HG02840 (cell line): Measurements from ENCODE around the gene GAPVD1.
"Not testable (repeated sequence)": the region's sequence is repeated elsewhere in the genome, so short reads cannot be mapped to it uniquely, and the experiment has no call there.

ENCODE experiments used
- ATAC-seq: cut with Tn5 transposase; IDR thresholded peaks from one replicate; pipeline ENCODE4 v1.9.1; 2021; ENCODE audit warnings: mild to moderate bottlenecking, moderate library complexity, moderate number of reproducible peaks; ENCODE audit not compliant: unreplicated experiment, low FRiP score

Gene GAPVD1, protein sequence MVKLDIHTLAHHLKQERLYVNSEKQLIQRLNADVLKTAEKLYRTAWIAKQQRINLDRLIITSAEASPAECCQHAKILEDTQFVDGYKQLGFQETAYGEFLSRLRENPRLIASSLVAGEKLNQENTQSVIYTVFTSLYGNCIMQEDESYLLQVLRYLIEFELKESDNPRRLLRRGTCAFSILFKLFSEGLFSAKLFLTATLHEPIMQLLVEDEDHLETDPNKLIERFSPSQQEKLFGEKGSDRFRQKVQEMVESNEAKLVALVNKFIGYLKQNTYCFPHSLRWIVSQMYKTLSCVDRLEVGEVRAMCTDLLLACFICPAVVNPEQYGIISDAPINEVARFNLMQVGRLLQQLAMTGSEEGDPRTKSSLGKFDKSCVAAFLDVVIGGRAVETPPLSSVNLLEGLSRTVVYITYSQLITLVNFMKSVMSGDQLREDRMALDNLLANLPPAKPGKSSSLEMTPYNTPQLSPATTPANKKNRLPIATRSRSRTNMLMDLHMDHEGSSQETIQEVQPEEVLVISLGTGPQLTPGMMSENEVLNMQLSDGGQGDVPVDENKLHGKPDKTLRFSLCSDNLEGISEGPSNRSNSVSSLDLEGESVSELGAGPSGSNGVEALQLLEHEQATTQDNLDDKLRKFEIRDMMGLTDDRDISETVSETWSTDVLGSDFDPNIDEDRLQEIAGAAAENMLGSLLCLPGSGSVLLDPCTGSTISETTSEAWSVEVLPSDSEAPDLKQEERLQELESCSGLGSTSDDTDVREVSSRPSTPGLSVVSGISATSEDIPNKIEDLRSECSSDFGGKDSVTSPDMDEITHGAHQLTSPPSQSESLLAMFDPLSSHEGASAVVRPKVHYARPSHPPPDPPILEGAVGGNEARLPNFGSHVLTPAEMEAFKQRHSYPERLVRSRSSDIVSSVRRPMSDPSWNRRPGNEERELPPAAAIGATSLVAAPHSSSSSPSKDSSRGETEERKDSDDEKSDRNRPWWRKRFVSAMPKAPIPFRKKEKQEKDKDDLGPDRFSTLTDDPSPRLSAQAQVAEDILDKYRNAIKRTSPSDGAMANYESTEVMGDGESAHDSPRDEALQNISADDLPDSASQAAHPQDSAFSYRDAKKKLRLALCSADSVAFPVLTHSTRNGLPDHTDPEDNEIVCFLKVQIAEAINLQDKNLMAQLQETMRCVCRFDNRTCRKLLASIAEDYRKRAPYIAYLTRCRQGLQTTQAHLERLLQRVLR (N-terminal part only)

DNA sequence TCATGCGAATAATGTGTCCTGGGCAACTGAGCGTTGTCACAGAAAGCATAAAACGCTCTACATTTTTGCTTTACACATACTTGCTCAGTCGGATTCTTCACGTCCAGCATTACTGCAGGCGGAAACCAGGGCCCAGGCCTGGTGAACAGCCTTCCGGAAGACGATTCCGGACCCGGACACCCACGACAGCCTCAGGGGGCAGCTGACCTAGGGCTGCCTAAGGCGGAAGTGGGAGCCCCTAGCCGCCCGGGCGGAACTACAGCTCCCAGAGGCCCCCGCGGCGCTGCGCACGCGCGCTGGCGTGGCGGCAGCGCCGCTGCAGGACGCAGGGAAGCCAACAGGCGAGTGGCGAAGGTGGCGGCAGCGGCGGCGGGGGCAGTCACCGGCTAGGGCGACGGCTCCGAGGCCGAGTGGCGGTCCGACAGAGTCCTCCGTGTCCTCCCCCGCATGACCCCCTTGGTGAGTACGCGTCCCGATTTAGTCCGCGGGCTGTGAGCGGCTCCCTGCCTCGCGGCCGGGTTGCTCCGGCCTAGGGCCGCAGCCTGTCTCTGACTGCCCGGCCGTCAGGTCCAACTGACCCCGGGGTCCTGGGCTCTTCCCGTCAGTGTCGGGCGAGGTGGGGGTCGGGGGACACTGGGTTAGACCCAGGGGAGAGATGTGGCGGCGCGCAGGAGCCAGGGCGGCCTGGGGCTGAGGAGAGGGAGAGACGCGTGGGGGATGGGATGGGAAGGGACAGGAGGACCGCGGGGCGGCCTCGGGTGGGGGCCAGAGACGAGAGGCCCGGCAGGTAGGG, at the start of gene GAPVD1:
Gene GAPVD1, plus strand, starts transcription at position 326 of the 793 bp plus-strand sequence. CDS start 37,096 bp downstream, outside the sequence.
- peak; percentile 93 for ATAC-seq

DNA sequence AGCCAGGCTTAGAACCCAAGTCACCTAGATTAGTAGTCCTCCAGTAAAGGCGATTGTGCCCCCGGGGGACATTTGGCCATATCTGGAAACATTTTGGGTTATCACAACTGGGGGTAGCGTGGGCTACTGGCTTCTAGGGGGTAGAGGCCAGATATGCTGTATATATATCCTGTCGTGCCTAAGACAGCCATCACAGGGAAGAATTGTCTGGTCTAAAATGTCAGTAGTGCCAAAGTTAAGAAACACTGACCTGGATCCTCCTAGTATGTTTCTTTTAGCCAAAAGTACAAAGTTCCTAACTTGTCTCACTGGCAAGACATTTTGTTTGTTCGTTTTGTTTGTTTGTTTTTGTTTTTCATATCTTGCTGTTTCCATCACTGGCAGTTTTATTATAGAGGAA, 47.4 kb upstream of the GAPVD1 start:
- ATAC-seq, result no peak

DNA sequence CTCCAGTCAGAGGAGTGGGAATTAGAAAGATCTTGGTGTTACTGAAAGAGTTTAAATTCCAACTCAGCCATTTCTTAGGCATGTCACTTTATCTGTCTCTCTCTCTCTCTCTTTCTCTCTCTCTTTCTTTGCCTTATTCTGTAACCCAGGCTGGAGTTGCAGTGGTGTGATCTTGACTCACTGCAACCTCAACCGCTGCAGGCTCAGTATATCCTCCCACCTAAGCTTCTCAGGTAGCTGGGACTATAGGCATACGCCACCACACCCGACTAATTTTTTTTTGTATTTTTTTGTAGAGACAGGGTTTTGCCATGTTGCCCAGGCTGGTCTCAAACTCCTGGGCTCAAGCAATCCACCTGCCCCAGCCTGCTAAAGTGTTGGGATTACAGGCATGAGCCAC, 43.0 kb upstream of the GAPVD1 start:
- ATAC-seq, result no peak

GRCh38 chr9:125224858-125225257, 36.8 kb upstream of the GAPVD1 start:
- ATAC-seq, result not testable (repeated sequence)

DNA sequence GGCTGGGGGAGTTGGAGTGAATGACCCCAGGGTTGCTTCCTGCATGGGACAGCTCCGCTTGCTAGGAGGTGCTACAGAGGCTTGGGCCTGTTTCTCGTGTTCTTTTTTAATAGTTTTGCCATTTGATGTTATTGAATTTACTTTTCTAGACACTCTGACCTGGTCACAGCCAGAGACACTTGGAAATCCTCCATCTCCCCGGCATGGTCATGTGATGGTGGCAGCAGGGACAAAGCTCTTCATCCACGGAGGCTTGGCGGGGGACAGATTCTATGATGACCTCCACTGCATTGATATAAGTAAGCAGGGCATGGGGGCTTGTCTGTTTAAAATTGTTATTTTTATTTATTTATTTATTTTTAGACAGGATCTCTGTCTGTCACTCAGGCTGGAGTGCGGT, 33.9 kb upstream of the GAPVD1 start:
- ATAC-seq, result no peak

DNA sequence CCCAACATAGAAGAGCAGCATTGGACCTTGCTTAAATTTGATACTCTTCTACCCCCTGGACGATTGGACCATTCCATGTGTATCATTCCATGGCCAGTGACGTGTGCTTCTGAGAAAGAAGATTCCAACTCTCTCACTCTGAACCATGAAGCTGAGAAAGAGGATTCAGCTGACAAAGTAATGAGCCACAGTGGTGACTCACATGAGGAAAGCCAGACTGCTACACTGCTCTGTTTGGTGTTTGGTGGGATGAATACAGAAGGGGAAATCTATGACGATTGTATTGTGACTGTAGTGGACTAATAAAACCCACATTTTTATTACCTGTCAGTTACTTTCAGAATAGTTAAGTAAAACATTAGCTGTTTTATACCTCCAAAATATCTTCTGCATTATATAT, 27.9 kb upstream of the GAPVD1 start:
- no peak for ATAC-seq

- not testable (repeated sequence) for ATAC-seq
Measured at GRCh38 chr9:125234099-125234498, 27.5 kb upstream of the GAPVD1 start.

GRCh38 chr9:125235804-125236519, 25.7 kb upstream of the GAPVD1 start:
- ATAC-seq, result no peak

DNA sequence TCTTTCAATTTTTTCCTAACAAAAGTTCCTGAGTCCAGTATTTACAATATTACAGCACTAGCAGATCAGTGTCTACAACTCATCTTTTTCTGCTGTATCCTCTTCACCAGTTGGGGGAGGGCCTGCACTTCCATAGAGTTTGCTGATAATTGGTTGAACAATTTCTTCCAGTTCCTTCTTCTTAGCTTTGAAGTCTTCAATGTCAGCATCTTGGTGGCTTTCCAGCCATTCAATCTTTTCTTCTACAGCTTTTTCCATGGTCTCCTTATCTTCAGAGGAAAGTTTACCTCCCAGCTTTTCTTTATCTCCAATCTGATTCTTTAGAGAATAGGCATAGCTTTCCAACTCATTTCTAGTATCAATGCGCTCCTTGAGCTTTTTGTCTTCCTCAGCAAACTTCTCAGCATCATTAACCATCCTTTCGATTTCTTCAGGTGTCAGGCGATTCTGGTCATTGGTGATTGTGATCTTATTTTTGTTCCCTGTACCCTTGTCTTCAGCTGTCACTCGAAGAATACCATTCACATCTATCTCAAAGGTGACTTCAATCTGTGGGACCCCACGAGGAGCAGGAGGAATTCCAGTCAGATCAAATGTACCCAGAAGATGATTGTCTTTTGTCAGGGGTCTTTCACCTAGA, 25.0 kb upstream of the GAPVD1 start:
- ATAC-seq, result not testable (repeated sequence)

- ATAC-seq, result no peak
Measured at GRCh38 chr9:125238127-125238914, 23.3 kb upstream of the GAPVD1 start.

DNA sequence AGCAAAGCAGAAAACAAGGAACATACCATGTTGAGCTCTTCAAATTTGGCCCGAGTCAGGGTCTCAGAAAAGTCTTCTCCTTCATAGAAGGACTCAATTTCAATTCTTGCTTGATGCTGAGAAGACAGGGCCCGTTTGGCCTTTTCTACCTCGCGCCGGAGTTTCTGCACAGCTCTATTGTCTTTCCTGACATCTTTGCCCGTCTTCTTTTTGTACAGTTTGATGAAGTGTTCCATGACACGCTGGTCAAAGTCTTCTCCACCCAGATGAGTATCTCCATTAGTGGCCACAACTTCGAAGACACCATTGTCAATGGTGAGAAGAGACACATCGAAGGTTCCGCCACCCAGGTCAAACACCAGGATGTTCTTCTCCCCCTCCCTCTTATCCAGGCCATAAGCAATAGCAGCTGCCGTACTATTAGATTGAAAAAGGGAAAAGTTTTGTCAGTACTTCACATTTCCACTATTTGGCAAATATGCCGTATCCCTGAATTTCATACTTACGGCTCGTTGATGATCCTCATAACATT, 22.6 kb upstream of the GAPVD1 start:
- no peak for ATAC-seq

GRCh38 chr9:125239631-125240597, 21.7 kb upstream of the GAPVD1 start:
- ATAC-seq, result no peak

GRCh38 chr9:125240649-125240999, 21.0 kb upstream of the GAPVD1 start:
- peak; percentile 11 for ATAC-seq

DNA sequence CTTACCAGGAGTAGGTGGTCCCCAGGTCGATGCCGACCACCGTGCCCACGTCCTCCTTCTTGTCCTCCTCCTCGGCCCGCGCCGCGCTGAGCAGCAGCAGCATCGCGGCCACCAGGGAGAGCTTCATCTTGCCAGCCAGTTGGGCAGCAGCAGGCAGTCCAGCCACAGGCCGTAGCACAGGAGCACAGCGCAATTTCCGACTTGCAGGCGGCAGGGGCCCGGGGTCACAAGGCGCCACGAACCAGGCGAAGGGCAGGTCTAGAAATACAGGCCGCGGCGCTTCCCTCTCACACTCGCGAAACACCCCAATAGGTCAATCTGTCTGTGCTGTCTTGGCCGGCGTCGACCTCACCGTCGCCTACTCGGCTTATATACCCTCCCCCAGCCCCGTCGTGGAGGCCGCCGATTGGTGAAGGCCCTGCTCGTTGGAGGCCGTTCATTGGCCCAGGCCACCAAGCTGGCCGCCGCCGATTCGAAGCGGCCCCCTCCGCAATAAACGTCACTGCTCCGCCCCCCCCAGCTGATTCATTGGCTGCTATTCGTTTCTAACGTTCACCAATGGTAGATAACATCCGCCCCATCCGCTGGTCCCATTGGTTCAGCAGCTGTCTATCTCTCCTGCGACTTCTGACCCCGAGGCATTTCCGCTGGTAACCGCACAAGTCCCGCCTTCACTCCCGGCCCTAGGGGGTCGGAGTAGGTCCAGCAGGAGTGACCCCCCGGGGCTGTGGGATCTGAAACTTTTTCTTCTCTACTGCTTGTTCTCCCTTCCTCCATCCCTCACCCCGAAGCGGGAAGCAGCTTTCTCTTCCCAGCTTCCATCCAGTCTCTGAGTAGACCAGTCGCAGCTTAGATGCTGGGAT, 20.4 kb upstream of the GAPVD1 start, which contains the start of gene HSPA5:
Gene HSPA5, minus strand, starts transcription at position 344 of the 863 bp plus-strand sequence. Its CDS starts 217 bp downstream, at position 127.
- peak; percentile 90 for ATAC-seq

- peak; percentile 23 for ATAC-seq
Measured at GRCh38 chr9:125241863-125242739, 19.5 kb upstream of the GAPVD1 start.
